AG08396 (cell line): ENCODE measurements around the gene SPAG16.
"Not testable (repeated sequence)": the region's sequence is repeated elsewhere in the genome, so short reads cannot be mapped to it uniquely, and the experiment has no call there.

Experiments used
- DNase-seq: peaks from one replicate; pipeline ENCODE4 v3.0.0; 2012; ENCODE audit warnings: low spot score, mixed read lengths

SPAG16 gene

GRCh38 chr2:213816583-213816982 is 532.3 kb downstream of the SPAG16 start:
- DNase-seq: no peak

DNA sequence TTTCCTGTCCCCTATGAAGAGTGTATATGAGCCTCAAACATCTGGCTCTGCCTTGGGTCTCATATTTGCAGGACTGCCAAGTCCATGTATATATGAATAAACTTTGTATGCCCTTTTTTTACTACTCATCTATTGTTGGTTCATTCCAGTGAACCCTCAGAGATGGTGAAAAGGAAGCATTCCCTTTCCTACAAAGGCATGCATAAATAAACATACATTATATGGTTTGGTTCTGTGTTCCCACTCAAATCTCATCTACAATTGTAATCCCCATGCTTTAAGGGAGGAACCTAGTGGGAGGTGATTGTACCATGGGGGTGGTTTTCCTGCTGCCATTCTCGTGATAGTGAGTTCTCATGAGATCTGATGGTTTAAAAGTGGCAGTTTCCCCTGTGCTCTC is 534.2 kb downstream of the SPAG16 start:
- no peak for DNase-seq

DNA sequence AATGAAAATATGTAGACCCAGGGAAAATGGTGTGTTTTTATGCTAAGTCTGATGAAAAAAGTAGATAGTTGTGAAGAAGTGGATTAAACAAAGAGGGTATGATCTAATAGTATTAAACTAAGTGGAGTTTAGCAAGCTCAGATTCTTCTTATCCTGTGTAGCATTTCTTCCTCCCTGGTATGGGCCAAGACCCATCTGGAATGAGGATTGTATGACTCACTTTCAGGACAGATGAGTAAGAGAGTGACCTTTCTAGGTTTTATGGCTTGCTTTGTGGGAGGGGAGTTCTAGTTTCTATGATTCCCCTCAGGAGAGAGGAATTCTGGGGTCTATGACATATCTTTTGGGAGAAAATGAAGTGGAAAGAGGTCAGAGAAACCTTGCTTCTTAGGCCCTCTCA is 550.1 kb downstream of the SPAG16 start:
- DNase-seq: peak; percentile 39

GRCh38 chr2:213834746-213835145 is 550.5 kb downstream of the SPAG16 start:
- no peak for DNase-seq

- DNase-seq: no peak
Measured at GRCh38 chr2:213846856-213847255, 562.6 kb downstream of the SPAG16 start.

DNA sequence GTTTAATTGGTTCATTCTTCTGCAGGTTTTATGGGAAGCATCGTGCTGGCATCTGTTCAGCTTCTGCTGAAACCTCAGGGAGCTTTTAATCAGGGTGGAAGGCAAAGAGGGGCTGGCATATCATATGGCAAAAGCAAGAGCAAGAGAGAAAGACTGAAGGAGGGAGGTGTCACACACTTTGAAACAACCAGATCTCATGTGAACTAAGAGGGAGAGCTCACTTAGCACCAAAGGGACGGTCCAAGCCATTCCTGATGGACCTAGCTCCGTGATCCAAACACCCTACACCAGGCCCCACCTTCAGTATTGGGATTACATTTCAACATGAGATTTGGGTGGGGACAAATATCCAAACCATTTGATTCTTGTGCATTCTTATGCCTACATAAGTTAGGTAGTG is 563.1 kb downstream of the SPAG16 start:
- DNase-seq: no peak

DNA sequence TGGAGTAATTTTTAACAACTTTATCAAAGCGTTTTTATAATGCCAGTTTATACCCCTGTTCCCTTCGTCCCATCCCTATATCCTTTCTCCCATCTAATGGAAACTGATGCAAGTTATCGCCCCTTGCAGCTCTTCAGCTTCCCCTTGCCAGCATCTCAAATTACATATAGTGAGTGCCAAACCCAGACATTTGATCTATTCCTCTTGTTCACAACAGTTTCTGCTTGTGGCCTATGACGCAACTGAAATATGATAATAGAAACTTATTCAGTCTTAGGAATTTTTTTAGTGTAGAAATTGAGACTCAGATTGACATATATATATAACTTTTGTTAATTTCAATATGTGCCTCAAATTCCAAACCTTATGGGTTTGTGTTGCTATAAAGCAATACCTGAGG is 564.4 kb downstream of the SPAG16 start:
- no peak for DNase-seq

DNA sequence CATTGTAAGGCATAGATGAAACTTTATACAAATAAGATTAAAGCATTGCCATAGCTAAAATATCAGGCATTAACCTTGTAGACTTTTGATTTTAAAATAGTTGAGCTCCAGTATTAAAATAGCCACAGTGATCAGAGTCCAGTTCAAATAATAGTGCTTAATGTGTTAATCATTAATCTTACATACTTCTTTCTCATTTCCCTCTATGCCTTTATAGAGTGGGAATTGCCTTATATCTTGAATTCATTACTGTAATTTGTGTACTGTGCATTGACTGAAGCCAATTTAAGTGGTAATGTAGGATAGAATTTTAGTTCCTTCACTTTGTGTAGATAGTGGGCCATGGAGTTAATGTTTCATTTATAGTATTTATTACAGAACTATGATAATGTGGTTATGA is 577.4 kb downstream of the SPAG16 start:
- DNase-seq: no peak

DNA sequence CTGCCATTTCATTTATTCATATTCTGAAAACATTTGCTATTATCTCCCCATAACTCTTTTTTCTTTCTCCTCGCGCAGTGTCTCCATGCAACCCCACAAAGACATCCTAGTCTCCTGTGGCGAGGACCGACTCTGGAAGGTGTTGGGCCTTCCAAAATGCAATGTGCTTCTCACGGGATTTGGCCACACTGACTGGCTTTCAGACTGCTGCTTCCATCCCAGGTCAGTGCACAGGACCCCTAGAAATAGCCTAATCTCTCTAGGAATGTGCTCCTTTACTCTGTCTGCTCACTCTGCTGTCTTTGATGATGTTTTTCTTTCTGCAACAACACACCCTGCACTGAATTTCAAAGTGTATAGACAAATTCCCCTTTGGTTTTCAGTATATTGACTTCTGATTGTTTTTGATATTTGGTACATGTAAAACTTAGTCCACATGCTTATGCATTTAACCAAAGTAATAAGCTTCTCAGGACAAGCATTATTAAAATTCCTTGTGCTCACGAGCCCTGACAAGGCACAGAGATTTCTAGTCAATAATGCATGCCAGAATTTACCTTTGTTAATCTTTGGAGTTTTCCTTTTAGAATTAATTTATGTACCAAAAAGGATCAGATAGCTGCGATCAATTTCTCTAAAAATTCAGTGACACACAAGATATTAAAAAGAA is 578.3 kb downstream of the SPAG16 start:
- DNase-seq: no peak

DNA sequence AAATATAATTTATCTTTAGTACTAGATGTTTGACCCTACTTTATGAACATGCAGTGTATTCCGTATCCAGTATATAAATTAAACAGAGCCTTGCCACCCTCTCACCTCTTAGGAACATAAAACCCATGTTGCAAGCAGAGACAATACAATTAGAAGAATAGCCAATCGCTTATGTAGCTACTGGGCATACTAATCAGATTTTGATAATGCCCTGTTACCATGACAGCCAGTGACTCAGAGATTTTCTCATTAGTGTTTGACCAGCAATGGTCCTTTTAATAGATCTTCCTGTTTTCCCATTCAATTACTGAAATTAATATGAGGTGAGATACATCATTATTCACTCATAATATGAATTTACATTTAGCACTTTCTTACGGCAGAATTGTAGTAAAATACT is 579.3 kb downstream of the SPAG16 start:
- no peak for DNase-seq

DNA sequence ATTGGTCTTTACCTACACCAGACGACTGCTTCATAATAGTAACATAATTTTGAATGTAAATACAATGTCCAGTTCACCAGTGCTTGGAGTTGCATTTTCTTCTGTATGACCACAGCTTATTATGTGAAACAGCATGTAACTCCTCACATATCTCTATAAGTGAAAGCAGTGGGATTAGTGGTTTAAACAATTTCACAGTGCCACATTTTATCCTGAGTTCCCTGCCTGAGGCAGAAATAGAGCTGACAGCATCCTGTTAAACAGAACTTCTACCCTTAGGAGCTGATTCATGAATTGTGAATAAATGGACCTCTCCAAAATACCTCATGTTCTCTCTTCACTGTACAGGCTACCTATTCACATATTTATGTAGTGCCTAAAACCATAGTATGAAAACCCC is 584.3 kb downstream of the SPAG16 start:
- no peak for DNase-seq

GRCh38 chr2:213885485-213885884 is 601.2 kb downstream of the SPAG16 start:
- DNase-seq: no peak

- no peak for DNase-seq
Measured at GRCh38 chr2:213914510-213914909, 630.2 kb downstream of the SPAG16 start.

DNA sequence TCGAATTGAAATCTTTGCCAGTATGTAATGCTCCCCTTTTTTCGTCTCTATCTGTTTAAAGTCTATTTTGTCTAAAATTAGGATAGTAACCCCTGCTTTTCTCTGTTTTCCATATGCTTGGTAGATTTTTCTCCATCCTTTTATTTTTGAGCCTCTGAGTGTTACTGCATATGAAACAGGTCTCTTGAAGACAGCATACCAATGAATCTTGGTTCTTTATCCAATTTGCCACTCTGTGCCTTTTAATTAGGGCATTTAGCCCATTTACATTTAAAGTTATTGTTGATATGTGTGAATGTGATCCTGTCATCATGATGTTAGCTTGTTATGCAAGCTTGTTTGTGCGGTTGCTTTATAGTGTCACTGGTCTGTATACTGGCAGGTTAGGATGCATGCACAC is 635.8 kb downstream of the SPAG16 start:
- no peak for DNase-seq

DNA sequence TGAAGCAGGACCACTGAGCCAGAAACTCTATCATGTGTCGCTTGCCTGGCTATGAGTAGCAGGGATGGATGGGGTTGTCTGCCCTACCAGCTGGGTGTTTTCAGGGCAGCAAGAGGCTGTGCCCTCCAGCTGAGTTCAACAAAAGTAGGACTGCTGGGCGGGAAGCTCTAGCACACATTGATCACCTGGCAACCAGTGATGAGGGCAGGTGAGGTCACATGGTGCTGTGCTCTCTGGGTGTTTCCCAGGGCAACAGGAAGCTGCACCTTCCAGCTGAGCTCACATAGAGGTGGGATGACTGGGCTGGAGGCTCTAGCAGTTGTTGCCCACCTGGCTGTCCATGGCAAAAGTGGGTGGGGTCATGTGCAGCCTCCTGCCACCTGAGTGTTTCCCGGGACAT is 639.3 kb downstream of the SPAG16 start:
- no peak for DNase-seq

DNA sequence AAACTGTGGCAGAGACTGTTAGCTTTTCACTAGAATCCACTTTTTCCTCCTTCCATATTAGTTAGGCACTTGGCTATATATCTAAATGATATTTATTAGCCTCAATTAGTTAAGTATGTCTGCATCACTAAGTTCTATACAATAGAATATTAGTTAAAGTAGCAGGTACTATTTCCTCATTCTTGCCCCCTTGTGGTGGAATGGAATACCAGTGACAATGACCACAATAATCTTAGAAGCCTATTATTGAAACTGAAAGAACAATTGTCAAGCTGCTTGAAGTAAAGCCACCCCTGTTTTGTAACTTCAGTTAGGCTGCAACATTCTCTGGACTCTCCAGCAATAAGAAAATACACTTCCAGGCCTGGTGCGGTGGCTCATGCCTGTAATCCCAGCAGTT is 650.3 kb downstream of the SPAG16 start:
- DNase-seq: no peak

DNA sequence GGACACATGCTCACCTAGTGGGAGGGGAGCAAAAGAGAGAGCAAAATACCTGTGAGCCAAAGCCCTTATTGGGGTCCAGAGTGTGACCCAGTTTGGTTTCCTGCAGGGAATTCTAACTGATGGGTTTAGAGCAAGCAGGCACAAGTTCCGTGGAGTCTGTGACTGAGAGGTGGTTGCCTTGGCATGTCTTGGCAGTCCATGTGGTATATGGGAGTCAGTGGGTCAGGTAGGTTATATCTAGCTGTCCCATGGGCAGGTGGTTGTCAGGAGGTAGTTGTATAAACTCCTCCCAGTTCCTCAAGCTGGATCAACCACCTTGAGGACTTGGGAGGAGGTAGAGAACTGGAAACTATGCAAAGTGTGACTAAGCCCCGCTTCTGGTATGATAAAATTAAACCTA is 673.8 kb downstream of the SPAG16 start:
- DNase-seq: no peak

DNA sequence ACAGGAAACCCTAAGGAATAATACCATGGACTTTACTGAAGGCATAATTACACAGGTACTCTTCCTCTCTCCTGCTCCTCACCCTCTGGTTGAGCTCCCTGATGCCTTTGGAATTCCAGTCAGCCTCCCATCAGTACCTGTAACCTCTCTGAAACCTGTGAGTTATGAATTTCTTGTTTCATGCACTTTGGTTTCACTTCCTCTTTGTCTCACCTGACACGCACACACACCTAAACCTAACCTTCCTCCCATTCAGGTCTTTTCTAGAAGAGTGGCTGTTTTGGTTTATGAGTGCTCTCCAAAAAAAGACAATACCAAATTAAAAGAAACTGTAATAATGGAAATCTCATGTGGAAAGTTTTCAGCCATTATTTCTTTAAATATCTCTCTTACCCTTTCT is 675.3 kb downstream of the SPAG16 start:
- no peak for DNase-seq

- DNase-seq: no peak
Measured at GRCh38 chr2:213971536-213971935, 687.3 kb downstream of the SPAG16 start.

DNA sequence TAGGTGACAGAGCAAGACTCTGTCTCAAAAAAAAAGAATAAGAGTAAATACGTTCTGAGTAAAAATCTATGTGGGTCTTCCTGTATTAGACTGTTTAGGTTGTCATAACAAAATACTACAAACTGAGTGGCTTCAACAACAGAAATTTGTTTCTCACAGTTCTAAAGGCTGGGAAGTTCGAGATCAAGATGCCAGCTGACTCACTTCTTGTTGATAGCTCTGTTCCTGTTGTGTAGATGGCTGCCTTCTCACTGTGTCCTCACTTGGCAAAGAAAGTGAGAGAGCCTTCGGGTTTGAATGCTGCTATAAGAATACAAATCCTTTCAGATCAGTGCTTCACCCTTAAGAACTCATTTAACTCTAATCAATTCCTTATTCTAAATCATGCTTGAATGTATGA is 696.6 kb downstream of the SPAG16 start:
- DNase-seq: no peak

DNA sequence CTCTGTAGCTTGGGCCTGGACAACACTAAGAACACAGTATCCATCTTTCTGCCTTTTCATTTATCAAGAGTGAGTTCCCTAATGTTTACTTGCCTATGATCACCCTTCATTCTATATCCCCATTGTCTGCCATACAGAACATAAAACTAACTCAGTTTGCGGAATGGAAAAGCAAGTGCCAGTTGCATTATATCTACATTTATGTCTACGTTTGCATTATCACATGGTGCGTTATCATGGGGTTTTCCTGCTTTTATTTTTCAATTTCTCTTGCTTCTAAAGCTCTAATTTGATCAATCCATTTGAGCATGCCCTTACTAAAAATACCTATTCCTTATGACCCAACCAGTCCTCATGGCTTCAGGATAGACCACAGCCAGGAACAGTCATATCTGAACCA is 704.9 kb downstream of the SPAG16 start:
- DNase-seq: no peak

GRCh38 chr2:213991453-213992108 is 707.3 kb downstream of the SPAG16 start:
- DNase-seq: no peak

DNA sequence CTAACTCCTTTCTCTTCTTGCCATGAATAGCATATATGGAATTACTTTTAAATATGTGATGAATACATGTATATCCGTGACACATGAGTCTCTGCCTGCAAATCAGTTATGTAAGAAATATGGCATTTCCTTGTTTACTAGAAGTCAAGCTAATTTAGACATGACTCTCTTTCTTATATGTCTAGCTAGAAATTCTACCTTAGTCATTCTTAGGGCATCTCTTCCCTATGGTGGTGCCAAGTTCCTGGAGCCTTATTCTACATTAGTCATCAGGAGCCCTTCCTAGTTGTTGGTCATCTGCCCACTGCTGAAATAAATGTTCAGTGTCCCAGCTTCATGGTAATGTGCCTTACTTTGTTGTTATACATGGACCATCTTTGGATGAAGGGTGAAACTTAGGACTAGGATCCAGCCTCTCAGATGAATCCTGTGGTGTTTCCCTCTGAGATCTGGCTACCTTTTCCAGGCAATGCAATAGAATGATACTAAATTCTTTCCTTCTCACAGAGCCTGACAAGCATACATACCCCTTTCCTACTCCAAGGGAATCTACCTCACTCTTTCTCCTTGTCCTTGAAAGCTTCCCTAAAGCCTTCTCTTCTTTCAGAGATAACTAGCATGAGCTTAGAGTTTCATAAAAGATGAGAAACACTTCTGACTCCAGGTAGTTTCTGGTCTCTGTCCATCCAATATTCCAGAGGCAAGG is 711.3 kb downstream of the SPAG16 start:
- peak; percentile 69 for DNase-seq

- not testable (repeated sequence) for DNase-seq
Measured at GRCh38 chr2:213998976-213999375, 714.7 kb downstream of the SPAG16 start.
